Measurements from ENCODE around the gene PRR20G.
"Not testable (repeated sequence)": the region's sequence is repeated elsewhere in the genome, so short reads cannot be mapped to it uniquely, and the experiment has no call there.

Gene PRR20G

GRCh38 chr3:127304121-127304744, 16.4 kb upstream of the PRR20G start:
- DNase-seq (ENCODE audit: extremely low read depth, low read depth) = no peak
- H3K4me3 ChIP-seq (replicated peaks; ENCODE audit: low read depth, low read length) = no peak overlapping the region
- TF ChIP-seq CTCF (IDR thresholded peaks at IDR 0.05; ENCODE audit: low read depth, low read length, missing control alignments) = no peak

- no peak for TF ChIP-seq CTCF (IDR thresholded peaks at IDR 0.05; ENCODE audit: low read depth, low read length, missing control alignments)
- H3K4me3 ChIP-seq (replicated peaks; ENCODE audit: low read depth, low read length) = no peak overlapping the region
- DNase-seq (ENCODE audit: extremely low read depth, low read depth) = no peak
Observed at GRCh38 chr3:127299276-127299675, 11.4 kb upstream of the PRR20G start.

- DNase-seq (ENCODE audit: extremely low read depth, low read depth) = no peak
- no peak for TF ChIP-seq CTCF (IDR thresholded peaks at IDR 0.05; ENCODE audit: low read depth, low read length, missing control alignments)
Observed at GRCh38 chr3:127296959-127297358, 9.1 kb upstream of the PRR20G start.

GRCh38 chr3:127296166-127296565, 8.3 kb upstream of the PRR20G start:
- DNase-seq (ENCODE audit: extremely low read depth, low read depth) = no peak
- H3K4me3 ChIP-seq (replicated peaks; ENCODE audit: low read depth, low read length) = no peak overlapping the region
- no peak for TF ChIP-seq CTCF (IDR thresholded peaks at IDR 0.05; ENCODE audit: low read depth, low read length, missing control alignments)

More at GRCh38 chr3:127296959-127297358, 9.1 kb upstream of the PRR20G start:
- H3K4me3 ChIP-seq (replicated peaks; ENCODE audit: low read depth, low read length) = no peak overlapping the region

- not testable (repeated sequence) for DNase-seq (ENCODE audit: extremely low read depth, low read depth); H3K4me3 ChIP-seq (replicated peaks; ENCODE audit: low read depth, low read length)
Observed at GRCh38 chr3:127293650-127294049, 5.8 kb upstream of the PRR20G start.

GRCh38 chr3:127291611-127292010, 3.8 kb upstream of the PRR20G start:
- DNase-seq (ENCODE audit: extremely low read depth, low read depth) = no peak
- TF ChIP-seq CTCF (IDR thresholded peaks at IDR 0.05; ENCODE audit: low read depth, low read length, missing control alignments) = no peak
- H3K4me3 ChIP-seq (replicated peaks; ENCODE audit: low read depth, low read length) = no peak overlapping the region

- DNase-seq (ENCODE audit: extremely low read depth, low read depth) = no peak
- no peak overlapping the region for H3K4me3 ChIP-seq (replicated peaks; ENCODE audit: low read depth, low read length)
- TF ChIP-seq CTCF (IDR thresholded peaks at IDR 0.05; ENCODE audit: low read depth, low read length, missing control alignments) = no peak
Observed at GRCh38 chr3:127291114-127291513, 3.3 kb upstream of the PRR20G start.
